ENCODE results near the gene DOCK6.

DNA sequence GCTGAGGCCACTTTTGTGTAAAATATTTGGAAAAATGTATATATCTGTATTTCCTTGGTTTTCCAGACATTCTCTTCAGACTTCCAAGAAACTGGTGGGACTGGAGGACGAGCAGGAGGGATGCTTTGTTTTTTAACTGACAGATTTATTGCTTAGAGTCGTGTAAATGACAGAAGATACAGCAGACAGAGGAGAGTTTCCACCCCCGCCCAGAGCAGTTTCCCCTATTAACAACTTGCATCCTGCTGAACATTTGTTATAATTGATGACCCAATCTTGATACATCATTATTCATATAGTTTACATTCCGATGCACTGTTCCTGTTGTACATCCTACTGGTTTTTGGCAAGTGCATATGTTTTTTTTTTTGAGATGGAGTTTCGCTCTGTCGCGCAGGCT is 7.1 kb upstream of the DOCK6 start:
- TF ChIP-seq, protein P1, sequence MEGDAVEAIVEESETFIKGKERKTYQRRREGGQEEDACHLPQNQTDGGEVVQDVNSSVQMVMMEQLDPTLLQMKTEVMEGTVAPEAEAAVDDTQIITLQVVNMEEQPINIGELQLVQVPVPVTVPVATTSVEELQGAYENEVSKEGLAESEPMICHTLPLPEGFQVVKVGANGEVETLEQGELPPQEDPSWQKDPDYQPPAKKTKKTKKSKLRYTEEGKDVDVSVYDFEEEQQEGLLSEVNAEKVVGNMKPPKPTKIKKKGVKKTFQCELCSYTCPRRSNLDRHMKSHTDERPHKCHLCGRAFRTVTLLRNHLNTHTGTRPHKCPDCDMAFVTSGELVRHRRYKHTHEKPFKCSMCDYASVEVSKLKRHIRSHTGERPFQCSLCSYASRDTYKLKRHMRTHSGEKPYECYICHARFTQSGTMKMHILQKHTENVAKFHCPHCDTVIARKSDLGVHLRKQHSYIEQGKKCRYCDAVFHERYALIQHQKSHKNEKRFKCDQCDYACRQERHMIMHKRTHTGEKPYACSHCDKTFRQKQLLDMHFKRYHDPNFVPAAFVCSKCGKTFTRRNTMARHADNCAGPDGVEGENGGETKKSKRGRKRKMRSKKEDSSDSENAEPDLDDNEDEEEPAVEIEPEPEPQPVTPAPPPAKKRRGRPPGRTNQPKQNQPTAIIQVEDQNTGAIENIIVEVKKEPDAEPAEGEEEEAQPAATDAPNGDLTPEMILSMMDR (tag by site-specific recombination; IDR thresholded peaks at IDR 0.05), result no peak
- TF ChIP-seq, protein P2, sequence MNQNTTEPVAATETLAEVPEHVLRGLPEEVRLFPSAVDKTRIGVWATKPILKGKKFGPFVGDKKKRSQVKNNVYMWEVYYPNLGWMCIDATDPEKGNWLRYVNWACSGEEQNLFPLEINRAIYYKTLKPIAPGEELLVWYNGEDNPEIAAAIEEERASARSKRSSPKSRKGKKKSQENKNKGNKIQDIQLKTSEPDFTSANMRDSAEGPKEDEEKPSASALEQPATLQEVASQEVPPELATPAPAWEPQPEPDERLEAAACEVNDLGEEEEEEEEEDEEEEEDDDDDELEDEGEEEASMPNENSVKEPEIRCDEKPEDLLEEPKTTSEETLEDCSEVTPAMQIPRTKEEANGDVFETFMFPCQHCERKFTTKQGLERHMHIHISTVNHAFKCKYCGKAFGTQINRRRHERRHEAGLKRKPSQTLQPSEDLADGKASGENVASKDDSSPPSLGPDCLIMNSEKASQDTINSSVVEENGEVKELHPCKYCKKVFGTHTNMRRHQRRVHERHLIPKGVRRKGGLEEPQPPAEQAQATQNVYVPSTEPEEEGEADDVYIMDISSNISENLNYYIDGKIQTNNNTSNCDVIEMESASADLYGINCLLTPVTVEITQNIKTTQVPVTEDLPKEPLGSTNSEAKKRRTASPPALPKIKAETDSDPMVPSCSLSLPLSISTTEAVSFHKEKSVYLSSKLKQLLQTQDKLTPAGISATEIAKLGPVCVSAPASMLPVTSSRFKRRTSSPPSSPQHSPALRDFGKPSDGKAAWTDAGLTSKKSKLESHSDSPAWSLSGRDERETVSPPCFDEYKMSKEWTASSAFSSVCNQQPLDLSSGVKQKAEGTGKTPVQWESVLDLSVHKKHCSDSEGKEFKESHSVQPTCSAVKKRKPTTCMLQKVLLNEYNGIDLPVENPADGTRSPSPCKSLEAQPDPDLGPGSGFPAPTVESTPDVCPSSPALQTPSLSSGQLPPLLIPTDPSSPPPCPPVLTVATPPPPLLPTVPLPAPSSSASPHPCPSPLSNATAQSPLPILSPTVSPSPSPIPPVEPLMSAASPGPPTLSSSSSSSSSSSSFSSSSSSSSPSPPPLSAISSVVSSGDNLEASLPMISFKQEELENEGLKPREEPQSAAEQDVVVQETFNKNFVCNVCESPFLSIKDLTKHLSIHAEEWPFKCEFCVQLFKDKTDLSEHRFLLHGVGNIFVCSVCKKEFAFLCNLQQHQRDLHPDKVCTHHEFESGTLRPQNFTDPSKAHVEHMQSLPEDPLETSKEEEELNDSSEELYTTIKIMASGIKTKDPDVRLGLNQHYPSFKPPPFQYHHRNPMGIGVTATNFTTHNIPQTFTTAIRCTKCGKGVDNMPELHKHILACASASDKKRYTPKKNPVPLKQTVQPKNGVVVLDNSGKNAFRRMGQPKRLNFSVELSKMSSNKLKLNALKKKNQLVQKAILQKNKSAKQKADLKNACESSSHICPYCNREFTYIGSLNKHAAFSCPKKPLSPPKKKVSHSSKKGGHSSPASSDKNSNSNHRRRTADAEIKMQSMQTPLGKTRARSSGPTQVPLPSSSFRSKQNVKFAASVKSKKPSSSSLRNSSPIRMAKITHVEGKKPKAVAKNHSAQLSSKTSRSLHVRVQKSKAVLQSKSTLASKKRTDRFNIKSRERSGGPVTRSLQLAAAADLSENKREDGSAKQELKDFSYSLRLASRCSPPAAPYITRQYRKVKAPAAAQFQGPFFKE (tag by site-specific recombination; IDR thresholded peaks at IDR 0.05; ENCODE audit: borderline replicate concordance), result no peak
- TF ChIP-seq ZNF37A (tag by site-specific recombination; IDR thresholded peaks at IDR 0.05) (no peak), ZNF155 (tag by site-specific recombination; IDR thresholded peaks at IDR 0.05) (no peak), ZNF19 (tag by site-specific recombination; IDR thresholded peaks at IDR 0.05; ENCODE audit: low read depth) (no peak), ZNF571 (tag by site-specific recombination; IDR thresholded peaks at IDR 0.05) (no peak), ZNF214 (tag by site-specific recombination; IDR thresholded peaks at IDR 0.05; ENCODE audit: borderline replicate concordance) (no peak), SALL2 (tag by site-specific recombination; IDR thresholded peaks at IDR 0.05; ENCODE audit: borderline replicate concordance) (no peak)
- TF ChIP-seq, protein P3, sequence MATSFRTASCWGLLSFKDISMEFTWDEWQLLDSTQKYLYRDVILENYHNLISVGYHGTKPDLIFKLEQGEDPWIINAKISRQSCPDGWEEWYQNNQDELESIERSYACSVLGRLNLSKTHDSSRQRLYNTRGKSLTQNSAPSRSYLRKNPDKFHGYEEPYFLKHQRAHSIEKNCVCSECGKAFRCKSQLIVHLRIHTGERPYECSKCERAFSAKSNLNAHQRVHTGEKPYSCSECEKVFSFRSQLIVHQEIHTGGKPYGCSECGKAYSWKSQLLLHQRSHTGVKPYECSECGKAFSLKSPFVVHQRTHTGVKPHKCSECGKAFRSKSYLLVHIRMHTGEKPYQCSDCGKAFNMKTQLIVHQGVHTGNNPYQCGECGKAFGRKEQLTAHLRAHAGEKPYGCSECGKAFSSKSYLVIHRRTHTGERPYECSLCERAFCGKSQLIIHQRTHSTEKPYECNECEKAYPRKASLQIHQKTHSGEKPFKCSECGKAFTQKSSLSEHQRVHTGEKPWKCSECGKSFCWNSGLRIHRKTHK (tag by site-specific recombination; IDR thresholded peaks at IDR 0.05), result no peak
- TF ChIP-seq, protein P4, sequence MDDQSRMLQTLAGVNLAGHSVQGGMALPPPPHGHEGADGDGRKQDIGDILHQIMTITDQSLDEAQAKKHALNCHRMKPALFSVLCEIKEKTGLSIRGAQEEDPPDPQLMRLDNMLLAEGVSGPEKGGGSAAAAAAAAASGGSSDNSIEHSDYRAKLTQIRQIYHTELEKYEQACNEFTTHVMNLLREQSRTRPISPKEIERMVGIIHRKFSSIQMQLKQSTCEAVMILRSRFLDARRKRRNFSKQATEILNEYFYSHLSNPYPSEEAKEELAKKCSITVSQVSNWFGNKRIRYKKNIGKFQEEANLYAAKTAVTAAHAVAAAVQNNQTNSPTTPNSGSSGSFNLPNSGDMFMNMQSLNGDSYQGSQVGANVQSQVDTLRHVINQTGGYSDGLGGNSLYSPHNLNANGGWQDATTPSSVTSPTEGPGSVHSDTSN (CRISPR knock-in tag; IDR thresholded peaks at IDR 0.05), result no peak
- TF ChIP-seq, protein P5, sequence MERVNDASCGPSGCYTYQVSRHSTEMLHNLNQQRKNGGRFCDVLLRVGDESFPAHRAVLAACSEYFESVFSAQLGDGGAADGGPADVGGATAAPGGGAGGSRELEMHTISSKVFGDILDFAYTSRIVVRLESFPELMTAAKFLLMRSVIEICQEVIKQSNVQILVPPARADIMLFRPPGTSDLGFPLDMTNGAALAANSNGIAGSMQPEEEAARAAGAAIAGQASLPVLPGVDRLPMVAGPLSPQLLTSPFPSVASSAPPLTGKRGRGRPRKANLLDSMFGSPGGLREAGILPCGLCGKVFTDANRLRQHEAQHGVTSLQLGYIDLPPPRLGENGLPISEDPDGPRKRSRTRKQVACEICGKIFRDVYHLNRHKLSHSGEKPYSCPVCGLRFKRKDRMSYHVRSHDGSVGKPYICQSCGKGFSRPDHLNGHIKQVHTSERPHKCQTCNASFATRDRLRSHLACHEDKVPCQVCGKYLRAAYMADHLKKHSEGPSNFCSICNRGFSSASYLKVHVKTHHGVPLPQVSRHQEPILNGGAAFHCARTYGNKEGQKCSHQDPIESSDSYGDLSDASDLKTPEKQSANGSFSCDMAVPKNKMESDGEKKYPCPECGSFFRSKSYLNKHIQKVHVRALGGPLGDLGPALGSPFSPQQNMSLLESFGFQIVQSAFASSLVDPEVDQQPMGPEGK (tag by site-specific recombination; IDR thresholded peaks at IDR 0.05), result no peak
